Measurements from ENCODE around the gene MBOAT2. TPM values are rescaled to one million over a fixed set of nuclear protein-coding genes. Genes with fewer than 3 reads are reported as not detected.
"Not testable (repeated sequence)": the region's sequence is repeated elsewhere in the genome, so short reads cannot be mapped to it uniquely, and the experiment has no call there.

The MBOAT2 gene
- total RNA-seq, 2 donors from 2014 or later, result 2.7 to 8.0 TPM

DNA sequence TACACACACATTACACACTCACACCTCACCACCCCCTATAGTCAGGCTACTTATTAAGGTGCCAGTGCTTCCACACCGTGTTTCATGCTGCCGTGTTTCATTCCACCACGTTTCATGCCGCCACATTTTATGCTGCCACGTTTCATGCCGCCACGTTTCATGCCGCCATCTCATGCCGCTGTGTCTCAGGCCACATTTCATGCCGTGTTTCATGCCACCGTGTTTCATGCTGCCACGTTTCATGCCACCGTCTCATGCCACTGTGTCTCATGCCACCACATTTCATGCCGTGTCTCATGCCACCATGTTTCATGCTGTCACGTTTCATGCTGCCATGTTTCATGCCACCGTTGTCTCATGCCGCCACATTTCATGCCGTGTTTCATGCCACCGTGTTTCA lies 65.1 kb downstream of the MBOAT2 start:
- no peaks in the 10 kb centered on the region for H3K27me3 Mint-ChIP-seq
- no peak overlapping the region for H3K27ac Mint-ChIP-seq
- no peaks in the 10 kb centered on the region for H3K4me1 Mint-ChIP-seq (ENCODE audit: low read depth in 2 of 2)
- no peaks in the 10 kb centered on the region for H3K9me3 Mint-ChIP-seq
- no peaks in the 10 kb centered on the region for H3K36me3 Mint-ChIP-seq
- no peak overlapping the region for H3K4me3 Mint-ChIP-seq
- ATAC-seq, result no peak
- no peak for DNase-seq (ENCODE audit: low spot score)

DNA sequence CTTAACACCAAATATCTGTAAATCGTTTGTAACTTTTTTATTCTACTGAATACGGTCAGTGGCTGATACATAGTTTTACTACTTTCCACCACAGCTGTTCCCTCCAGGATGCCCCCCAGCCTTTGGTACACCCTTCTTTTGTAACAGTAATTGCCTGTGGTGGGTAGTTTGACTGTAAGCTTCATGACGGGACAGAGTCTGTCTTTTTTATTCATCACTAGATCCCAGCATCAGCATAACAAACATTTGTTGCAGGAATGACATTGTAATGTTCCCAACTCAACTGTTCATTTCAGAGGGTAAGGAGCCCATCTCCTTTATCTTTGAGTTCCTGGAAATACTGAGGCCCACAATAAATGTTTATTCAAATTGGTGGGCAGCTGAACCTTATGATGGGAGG lies 67.5 kb downstream of the MBOAT2 start:
- Mint-ChIP-seq H3K27ac (no peak overlapping the region), H3K27me3 (no peaks in the 10 kb centered on the region), H3K36me3 (no peaks in the 10 kb centered on the region), H3K4me3 (no peak overlapping the region), H3K9me3 (no peaks in the 10 kb centered on the region), H3K4me1 (ENCODE audit: low read depth in 2 of 2) (no peaks in the 10 kb centered on the region)
- DNase-seq (ENCODE audit: low spot score) (no peak), ATAC-seq (no peak)

DNA sequence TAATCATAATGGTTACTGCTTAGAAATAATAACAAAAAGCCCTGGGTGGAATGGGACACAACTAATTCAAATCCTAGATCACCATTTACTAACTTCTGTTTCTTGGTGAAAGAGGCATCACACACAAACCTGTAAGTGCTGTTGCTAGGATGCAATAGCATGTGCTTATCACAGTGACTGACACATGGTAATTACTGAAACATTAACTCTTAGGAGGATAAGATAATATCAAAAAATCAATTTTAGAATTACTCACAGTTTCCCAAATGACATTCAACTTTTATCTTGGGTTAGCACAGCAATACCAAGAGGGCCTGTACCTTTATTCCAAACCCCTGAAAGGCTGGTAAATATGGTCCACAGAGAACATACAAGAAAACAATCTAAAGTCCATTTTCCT lies 69.1 kb downstream of the MBOAT2 start:
- H3K27me3 Mint-ChIP-seq, result no peaks in the 10 kb centered on the region

DNA sequence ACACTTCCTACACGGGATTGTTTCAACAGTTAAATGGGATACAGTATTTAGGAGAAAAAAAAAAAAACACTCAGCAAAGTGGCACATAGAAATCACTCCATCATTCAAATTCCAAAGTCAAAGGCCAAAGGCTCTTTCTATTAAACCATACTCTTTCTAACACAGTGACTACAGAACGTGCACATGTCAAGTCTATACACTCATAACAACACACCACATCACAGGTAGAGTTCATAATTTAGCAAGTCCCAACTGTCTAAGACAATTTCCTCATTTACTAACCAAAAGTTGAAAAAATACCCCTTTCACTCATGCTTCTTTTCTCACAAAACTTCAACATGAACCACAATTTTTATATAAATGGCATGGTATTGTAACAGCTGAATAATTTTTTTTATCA lies 70.8 kb downstream of the MBOAT2 start:
- ATAC-seq (no peak), DNase-seq (ENCODE audit: low spot score) (no peak)
- no peak overlapping the region for H3K27ac Mint-ChIP-seq

More for the DNA sequence above, 69.1 kb downstream of the MBOAT2 start:
- no peaks in the 10 kb centered on the region for H3K9me3 Mint-ChIP-seq
- no peaks in the 10 kb centered on the region for H3K4me1 Mint-ChIP-seq (ENCODE audit: low read depth in 2 of 2)
- H3K27ac Mint-ChIP-seq, result no peak overlapping the region
- no peak overlapping the region for H3K4me3 Mint-ChIP-seq
- ATAC-seq (no peak), DNase-seq (ENCODE audit: low spot score) (no peak)
- no peaks in the 10 kb centered on the region for H3K36me3 Mint-ChIP-seq

DNA sequence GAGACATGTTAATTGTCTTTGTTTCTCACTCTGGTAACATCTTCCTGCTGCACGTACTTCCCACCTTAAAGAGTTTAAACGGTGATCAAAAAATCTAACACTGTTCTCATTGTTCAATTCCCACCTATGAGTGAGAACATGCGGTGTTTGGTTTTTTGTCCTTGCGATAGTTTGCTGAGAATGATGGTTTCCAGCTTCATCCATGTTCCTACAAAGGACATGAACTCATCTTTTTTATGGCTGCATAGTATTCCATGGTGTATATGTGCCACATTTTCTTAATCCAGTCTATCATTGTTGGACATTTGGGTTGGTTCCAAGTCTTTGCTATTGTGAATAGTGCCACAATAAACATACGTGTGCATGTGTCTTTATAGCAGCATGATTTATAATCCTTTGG lies 73.3 kb downstream of the MBOAT2 start:
- DNase-seq (ENCODE audit: low spot score); H3K36me3 Mint-ChIP-seq; H3K9me3 Mint-ChIP-seq; H3K4me1 Mint-ChIP-seq (ENCODE audit: low read depth in 2 of 2); H3K4me3 Mint-ChIP-seq; ATAC-seq; H3K27ac Mint-ChIP-seq; H3K27me3 Mint-ChIP-seq: not testable (repeated sequence)

More for the DNA sequence above, 70.8 kb downstream of the MBOAT2 start:
- H3K27me3 Mint-ChIP-seq, result no peaks in the 10 kb centered on the region
- no peak overlapping the region for H3K4me3 Mint-ChIP-seq
- no peaks in the 10 kb centered on the region for H3K36me3 Mint-ChIP-seq
- H3K4me1 Mint-ChIP-seq (ENCODE audit: low read depth in 2 of 2), result no peaks in the 10 kb centered on the region
- no peaks in the 10 kb centered on the region for H3K9me3 Mint-ChIP-seq

DNA sequence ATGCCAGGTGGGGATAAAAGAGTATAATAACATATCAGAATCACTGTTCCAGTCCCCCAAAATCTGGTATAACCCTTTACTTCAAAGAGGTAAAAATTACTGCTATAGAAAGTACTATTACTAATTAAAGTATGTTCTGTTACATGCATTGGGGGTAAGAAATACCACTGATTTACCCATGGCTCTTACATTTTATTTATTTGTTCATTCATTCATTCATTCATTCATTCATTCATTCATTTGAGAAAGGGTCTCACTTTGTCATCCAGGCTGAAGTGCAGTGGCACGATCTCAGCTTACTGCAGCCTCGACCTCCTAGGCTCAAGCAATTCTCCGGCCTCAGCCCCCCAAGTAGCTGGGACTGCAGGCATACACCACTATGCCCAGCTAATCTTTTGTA lies 74.4 kb downstream of the MBOAT2 start:
- no peak for ATAC-seq
- H3K9me3 Mint-ChIP-seq, result no peaks in the 10 kb centered on the region
- H3K4me1 Mint-ChIP-seq (ENCODE audit: low read depth in 2 of 2), result no peaks in the 10 kb centered on the region
- no peak for DNase-seq (ENCODE audit: low spot score)
- no peak overlapping the region for H3K4me3 Mint-ChIP-seq
- no peaks in the 10 kb centered on the region for H3K36me3 Mint-ChIP-seq
- H3K27ac Mint-ChIP-seq, result no peak overlapping the region
- no peaks in the 10 kb centered on the region for H3K27me3 Mint-ChIP-seq

DNA sequence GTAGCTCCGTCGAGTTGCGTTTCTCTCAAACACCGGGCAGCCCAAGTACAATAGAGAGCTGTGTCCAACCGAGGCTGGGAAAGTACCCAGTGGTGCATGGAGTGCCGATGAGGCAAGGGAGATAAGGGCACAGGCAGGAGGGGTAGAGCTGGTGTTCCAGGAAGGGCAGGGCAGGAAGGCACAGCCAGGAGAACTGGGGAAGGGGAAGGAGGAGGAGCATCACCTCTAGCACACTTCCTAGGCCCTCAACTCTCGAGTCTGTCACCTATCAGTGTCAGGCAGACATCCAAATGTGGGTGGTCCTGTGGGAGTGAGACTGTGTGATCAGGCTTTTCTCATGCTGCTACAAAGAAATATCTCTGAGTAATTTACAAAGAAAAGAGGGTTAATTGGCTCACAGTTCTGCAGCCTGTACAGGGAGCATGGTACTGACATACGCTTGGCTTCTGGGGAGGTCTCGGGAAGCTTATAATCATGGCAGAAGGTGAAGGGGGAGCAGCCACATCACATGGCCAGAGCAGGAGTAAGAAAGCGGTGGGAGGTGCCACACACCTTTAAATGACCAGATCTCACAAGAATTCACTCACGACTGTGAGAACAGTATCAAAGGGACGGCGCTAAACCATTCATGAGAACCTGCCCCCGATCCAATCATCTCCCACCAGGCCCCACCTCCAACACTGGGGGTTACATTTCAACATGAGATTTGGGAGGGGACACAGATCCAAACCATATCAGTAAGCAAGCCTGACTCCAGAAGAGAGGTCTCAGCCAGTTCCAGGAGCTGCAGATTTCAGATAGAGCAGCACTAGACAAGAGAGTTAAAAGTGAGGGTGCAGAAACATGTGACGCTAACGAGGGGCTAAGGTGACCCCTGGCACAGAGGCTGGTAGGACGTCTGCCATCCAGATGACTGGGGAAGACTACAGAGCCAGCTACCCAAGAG lies 75.7 kb downstream of the MBOAT2 start:
- no peak overlapping the region for H3K4me3 Mint-ChIP-seq
- H3K27me3 Mint-ChIP-seq, result no peaks in the 10 kb centered on the region
- no peaks in the 10 kb centered on the region for H3K36me3 Mint-ChIP-seq
- DNase-seq (ENCODE audit: low spot score) (no peak), ATAC-seq (no peak)
- H3K27ac Mint-ChIP-seq, result no peak overlapping the region
- H3K9me3 Mint-ChIP-seq, result no peaks in the 10 kb centered on the region
- H3K4me1 Mint-ChIP-seq (ENCODE audit: low read depth in 2 of 2), result no peaks in the 10 kb centered on the region

DNA sequence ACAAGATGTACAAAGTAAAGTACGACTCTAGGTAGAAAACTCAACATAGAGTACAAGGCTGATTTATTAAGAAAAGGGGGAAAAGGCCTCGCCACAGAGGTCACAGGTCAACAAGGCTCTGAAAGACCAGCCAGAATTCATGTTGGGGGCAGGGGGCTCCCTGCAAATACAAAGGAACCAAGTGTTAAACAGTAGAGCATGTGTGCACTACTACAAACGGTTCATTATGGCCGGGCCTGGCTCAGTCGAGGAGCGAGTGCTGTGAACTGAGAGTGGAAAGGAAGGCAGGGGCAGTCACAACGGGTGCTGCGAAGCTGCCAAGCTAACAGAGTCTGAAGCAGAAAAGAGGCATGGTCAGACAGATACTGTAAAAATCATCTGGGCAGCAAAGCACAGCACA lies 77.1 kb downstream of the MBOAT2 start:
- Mint-ChIP-seq H3K27me3 (peaks cover 0 to 3% of the 10 kb centered on the region in 2 donors), H3K4me1 (ENCODE audit: low read depth in 2 of 2) (no peaks in the 10 kb centered on the region), H3K27ac (no peak overlapping the region), H3K36me3 (no peaks in the 10 kb centered on the region), H3K4me3 (no peak overlapping the region), H3K9me3 (no peaks in the 10 kb centered on the region)
- ATAC-seq, result no peak
- no peak for DNase-seq (ENCODE audit: low spot score)

DNA sequence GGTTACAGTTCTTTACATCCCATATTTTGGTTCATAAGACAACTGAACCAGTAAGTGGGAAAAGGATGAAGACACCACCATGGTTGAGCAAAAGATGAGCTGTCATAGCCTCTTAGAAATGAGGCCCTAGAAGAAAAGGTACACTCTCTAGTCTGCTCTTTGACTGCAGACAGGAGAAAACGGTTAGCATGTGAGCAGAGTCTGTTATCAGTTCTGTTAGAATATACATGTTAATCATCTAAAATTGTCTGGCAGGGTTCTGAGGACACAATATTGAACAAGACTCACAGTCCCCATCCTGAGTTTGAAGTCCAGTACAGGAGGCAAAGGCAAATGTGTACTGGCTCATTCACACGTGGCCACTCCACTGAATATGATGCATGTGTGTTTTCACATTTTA lies 78.1 kb downstream of the MBOAT2 start:
- H3K4me3 Mint-ChIP-seq, result no peak overlapping the region
- ATAC-seq, result no peak

DNA sequence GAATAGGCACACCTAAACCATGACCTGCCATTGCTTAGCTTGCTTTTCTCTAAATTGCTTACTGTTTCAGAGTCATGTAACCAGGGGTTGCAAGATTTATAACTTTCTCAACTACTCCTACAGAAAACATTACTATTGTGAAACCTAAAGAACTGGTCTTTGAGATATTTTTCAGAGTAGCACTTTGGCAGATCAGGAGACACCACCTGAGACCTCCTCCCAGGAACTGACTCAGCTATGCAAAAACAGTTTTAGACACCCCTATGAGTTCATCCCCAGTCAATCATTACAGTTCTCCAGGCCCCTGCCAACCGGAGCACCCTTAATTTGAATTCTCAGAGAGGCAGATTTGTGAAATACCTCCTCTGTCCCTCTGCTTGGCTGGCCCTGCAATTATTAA lies 80.3 kb downstream of the MBOAT2 start:
- ATAC-seq (no peak), DNase-seq (ENCODE audit: low spot score) (no peak)
- H3K4me1 Mint-ChIP-seq (ENCODE audit: low read depth in 2 of 2), result no peaks in the 10 kb centered on the region
- H3K4me3 Mint-ChIP-seq, result no peak overlapping the region
- peaks cover 0 to 3% of the 10 kb centered on the region in 2 donors for H3K27me3 Mint-ChIP-seq
- no peaks in the 10 kb centered on the region for H3K9me3 Mint-ChIP-seq
- no peak overlapping the region for H3K27ac Mint-ChIP-seq
- no peaks in the 10 kb centered on the region for H3K36me3 Mint-ChIP-seq

More for the DNA sequence above, 78.1 kb downstream of the MBOAT2 start:
- Mint-ChIP-seq H3K4me1 (ENCODE audit: low read depth in 2 of 2) (no peaks in the 10 kb centered on the region), H3K9me3 (no peaks in the 10 kb centered on the region), H3K36me3 (no peaks in the 10 kb centered on the region), H3K27ac (no peak overlapping the region), H3K27me3 (peaks cover 0 to 3% of the 10 kb centered on the region in 2 donors)
- DNase-seq (ENCODE audit: low spot score), result no peak

DNA sequence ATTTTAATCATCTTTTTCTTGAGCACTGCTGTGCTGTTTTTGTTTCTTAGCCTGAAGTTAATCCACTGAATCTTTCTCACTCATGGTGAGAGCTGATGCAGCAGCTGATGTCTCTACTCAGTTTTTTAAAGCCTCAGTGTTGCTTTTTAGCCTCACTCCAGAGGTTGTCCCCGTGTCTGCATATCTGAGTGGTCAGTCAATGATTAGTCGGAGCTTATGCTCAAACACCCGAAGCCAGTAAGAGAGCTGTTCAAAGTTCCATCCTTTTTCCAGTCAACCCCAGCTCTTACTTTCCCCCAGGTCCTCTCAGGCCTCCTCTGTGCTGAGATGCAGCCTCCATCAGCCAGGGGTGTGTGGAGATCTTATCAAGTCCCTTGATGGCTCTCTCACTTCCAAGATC lies 81.1 kb downstream of the MBOAT2 start:
- no peaks in the 10 kb centered on the region for H3K36me3 Mint-ChIP-seq
- no peak overlapping the region for H3K27ac Mint-ChIP-seq
- peak in 1 of 2 donors; percentile 43 for ATAC-seq
- H3K9me3 Mint-ChIP-seq, result no peaks in the 10 kb centered on the region
- H3K4me3 Mint-ChIP-seq, result no peak overlapping the region
- DNase-seq (ENCODE audit: low spot score), result no peak
- H3K4me1 Mint-ChIP-seq (ENCODE audit: low read depth in 2 of 2), result no peaks in the 10 kb centered on the region
- peaks cover 0 to 3% of the 10 kb centered on the region in 2 donors for H3K27me3 Mint-ChIP-seq

DNA sequence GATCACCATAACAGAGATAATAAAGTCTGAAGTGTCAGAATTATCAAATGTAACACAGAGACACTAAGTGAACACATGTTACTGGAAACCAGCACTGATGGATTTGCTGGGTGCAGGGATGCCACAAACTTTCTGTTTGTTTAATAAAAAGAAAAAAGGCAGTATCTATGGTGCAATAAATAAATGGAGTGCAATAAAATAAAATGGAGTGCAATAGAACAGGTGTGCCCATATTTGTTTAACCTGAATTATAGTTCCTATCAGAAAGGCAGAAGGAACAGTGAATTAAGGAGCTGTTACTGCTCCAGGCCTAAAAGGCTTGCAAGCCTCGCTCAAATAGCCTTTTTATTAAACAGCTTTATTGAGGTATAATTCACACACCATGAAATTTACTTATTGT lies 85.1 kb downstream of the MBOAT2 start:
- DNase-seq (ENCODE audit: low spot score) (no peak), ATAC-seq (no peak)
- peaks cover 0 to 4% of the 10 kb centered on the region in 2 donors for H3K27me3 Mint-ChIP-seq
- no peaks in the 10 kb centered on the region for H3K4me1 Mint-ChIP-seq (ENCODE audit: low read depth in 2 of 2)
- H3K9me3 Mint-ChIP-seq, result no peaks in the 10 kb centered on the region
- no peaks in the 10 kb centered on the region for H3K36me3 Mint-ChIP-seq
- no peak overlapping the region for H3K4me3 Mint-ChIP-seq
- no peak overlapping the region for H3K27ac Mint-ChIP-seq

DNA sequence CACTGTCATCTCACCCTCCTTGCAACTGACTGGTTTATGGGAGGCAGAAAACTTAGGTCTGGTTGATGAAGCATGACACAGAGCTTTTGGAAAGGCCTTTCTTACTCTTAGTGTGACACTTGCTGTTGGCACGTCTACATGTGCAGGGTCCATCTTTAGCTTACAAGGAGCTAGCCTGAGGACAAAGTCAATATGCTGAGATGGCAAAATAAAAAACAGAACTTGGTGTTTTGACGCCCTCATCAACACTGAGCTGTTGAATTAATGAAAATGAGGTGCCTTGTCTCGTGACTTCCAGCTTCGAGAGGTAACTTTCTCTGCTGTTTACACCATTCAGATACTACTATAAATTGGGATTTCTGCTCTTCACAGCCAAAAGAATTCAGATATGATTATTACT lies 87.5 kb downstream of the MBOAT2 start:
- peaks cover 4% of the 10 kb centered on the region for H3K36me3 Mint-ChIP-seq
- H3K4me3 Mint-ChIP-seq, result no peak overlapping the region
- DNase-seq (ENCODE audit: low spot score) (no peak), ATAC-seq (no peak)
- peaks cover 3% of the 10 kb centered on the region for H3K9me3 Mint-ChIP-seq
- no peaks in the 10 kb centered on the region for H3K4me1 Mint-ChIP-seq (ENCODE audit: low read depth in 2 of 2)
- peaks cover 4 to 6% of the 10 kb centered on the region in 2 donors for H3K27me3 Mint-ChIP-seq
- H3K27ac Mint-ChIP-seq, result no peak overlapping the region

DNA sequence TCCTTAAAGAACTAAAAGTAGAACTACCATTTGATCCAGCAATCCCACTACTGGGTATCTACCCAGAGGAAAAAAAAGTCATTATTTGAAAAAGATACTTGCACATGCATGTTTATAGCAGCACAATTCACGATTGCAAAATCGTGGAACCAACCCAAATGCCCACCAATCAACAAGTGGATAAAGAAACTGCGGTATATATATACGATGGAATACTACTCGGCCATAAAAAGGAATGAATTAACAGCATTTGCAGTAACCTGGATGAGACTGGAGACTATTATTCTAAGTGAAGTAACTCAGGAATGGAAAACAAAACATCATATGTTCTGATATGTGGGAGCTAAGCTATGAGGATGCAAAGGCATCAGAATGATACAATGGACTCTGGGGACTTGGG lies 89.7 kb downstream of the MBOAT2 start:
- H3K27ac Mint-ChIP-seq; H3K9me3 Mint-ChIP-seq; H3K27me3 Mint-ChIP-seq; DNase-seq (ENCODE audit: low spot score); ATAC-seq; H3K36me3 Mint-ChIP-seq; H3K4me3 Mint-ChIP-seq; H3K4me1 Mint-ChIP-seq (ENCODE audit: low read depth in 2 of 2): not testable (repeated sequence)
